Measurements from ENCODE around the gene RPL36. TPM values are rescaled to one million over a fixed set of nuclear protein-coding genes. Genes with fewer than 3 reads are reported as not detected.

Gene RPL36
- total RNA-seq, 3 donors from 2014 or later, result 541 to 812 (median 769) TPM

DNA sequence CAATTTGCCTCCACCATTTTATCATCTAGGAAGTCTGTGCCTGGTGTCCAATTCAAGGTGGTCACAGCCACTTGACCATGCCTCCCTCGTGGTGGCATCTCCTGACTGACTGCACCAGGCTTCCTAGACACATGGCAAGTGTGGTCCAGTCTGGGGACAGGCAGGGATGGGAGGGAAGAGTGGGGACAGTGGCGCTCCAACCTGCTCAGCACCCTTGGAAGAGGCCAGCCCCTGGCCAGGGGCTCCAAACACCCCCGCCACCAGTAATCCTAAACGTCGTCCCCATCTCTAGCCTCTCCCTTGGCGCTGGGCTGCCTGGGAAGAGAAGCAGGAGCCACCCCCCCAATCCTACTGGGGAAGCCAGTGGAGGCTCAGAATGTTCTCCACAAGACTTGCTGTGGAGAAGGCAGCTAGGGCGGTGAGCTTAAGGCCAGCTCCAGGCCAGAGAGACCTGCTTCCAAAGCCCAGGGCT, 2.7 kb downstream of the RPL36 start:
- no peak for ATAC-seq
- DNase-seq, result no peak
- Histone ChIP-seq H3K4me3 (no peak overlapping the region), H3K4me1 (ENCODE audit: low read depth) (peaks cover 10% of the 10 kb centered on the region), H3K9me3 (no peaks in the 10 kb centered on the region), H3K36me3 (ENCODE audit: low read depth) (peaks cover 5% of the 10 kb centered on the region)
- intact Hi-C loops (cut with DNase I, micrococcal nuclease), result no loop called here
- no peak for TF ChIP-seq CTCF (IDR thresholded peaks at IDR 0.05)

GRCh38 chr19:5693195-5694166, 3.4 kb downstream of the RPL36 start:
- peaks cover 5% of the 10 kb centered on the region for H3K36me3 ChIP-seq (ENCODE audit: low read depth)
- H3K9me3 ChIP-seq, result no peaks in the 10 kb centered on the region
- DNase-seq, result no peak
- TF ChIP-seq CTCF (IDR thresholded peaks at IDR 0.05), result no peak
- H3K4me3 ChIP-seq, result no peak overlapping the region
- intact Hi-C loops (cut with DNase I, micrococcal nuclease), result no loop called here
- no peak for ATAC-seq
- peaks cover 10% of the 10 kb centered on the region for H3K4me1 ChIP-seq (ENCODE audit: low read depth)

DNA sequence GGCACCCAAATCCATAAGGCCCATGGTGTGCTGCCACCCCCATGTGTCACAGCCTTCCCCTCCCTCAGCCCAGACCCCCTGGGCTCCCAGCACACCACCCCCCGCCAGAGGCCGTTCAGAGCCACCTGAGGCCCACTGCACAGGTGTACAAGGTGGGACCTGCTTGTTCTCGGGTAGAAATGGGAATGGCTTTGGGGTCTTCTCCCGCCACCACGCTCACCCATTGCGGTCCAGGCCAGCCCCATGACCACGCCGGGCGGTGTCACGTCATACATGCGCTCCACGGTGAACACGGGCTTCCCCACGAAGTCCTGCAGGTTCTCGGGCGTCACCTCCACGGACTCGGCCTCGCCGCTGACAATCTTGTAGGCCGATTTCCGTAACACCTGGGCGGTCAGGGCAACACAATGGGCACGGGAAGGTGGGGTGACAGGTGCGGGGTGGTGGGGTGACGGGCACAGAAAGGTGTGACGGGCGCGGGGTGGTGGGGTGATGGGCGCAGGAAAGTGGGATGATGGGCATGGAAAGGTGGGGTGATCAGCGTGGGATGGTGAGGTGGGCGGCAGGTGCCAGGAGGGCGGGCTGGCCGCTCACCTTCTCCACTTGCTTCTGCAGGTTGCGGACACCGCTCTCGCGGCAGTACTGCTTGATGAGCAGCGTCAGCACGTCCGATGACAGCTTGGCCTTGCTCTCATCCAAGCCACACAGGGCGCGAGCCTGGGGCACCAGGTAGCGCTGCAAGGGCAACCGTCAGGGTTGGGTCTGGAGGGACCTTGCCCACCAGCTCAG, 4.3 kb downstream of the RPL36 start:
- ATAC-seq (no peak), DNase-seq (no peak)
- H3K9me3 ChIP-seq, result no peaks in the 10 kb centered on the region
- no peak overlapping the region for H3K4me3 ChIP-seq
- H3K4me1 ChIP-seq (ENCODE audit: low read depth), result peaks cover 10% of the 10 kb centered on the region
- no peak for TF ChIP-seq CTCF (IDR thresholded peaks at IDR 0.05)
- H3K36me3 ChIP-seq (ENCODE audit: low read depth), result peaks cover 5% of the 10 kb centered on the region
- intact Hi-C loops (cut with DNase I, micrococcal nuclease), result no loop called here

- ATAC-seq (no peak), DNase-seq (no peak)
- intact Hi-C loops (cut with DNase I, micrococcal nuclease), result no loop called here
- no peaks in the 10 kb centered on the region for H3K9me3 ChIP-seq
- peaks cover 10% of the 10 kb centered on the region for H3K4me1 ChIP-seq (ENCODE audit: low read depth)
- peaks cover 5% of the 10 kb centered on the region for H3K36me3 ChIP-seq (ENCODE audit: low read depth)
- no peak for TF ChIP-seq CTCF (IDR thresholded peaks at IDR 0.05)
- H3K4me3 ChIP-seq, result no peak overlapping the region
Measured at GRCh38 chr19:5694956-5695648, 5.0 kb downstream of the RPL36 start.

GRCh38 chr19:5695649-5696195, 5.6 kb downstream of the RPL36 start:
- Histone ChIP-seq H3K4me1 (ENCODE audit: low read depth) (peaks cover 10% of the 10 kb centered on the region), H3K9me3 (no peaks in the 10 kb centered on the region), H3K4me3 (no peak overlapping the region), H3K36me3 (ENCODE audit: low read depth) (peaks cover 5% of the 10 kb centered on the region)
- intact Hi-C loops (cut with DNase I, micrococcal nuclease), result no loop called here
- TF ChIP-seq CTCF (IDR thresholded peaks at IDR 0.05), result no peak
- ATAC-seq (no peak), DNase-seq (no peak)

Data from mucosa of descending colon (tissue), 3 donors.